WI38 (cell line): ENCODE measurements around the gene TNFRSF8.
A peak's percentile ranks its signal among the peaks of the same experiment; 100 is the strongest.

Experiments used
- H3K4me3 ChIP-seq: 2 replicates; pipeline ENCODE4 v1.5.1; 2011; ENCODE audit warnings: low read depth, mild to moderate bottlenecking, control low read depth, low read length
- CTCF ChIP-seq: IDR thresholded peaks from 2 replicates; pipeline ENCODE4 v1.5.1; 2012; ENCODE audit warnings: low read depth, mild to moderate bottlenecking, control low read depth, low read length

Gene TNFRSF8

GRCh38 chr1:12184008-12184681, 121.0 kb downstream of the TNFRSF8 start:
- TF ChIP-seq CTCF: peak; percentile 51; the same call in 1 of the 2 replicates
- H3K4me3 ChIP-seq: no peak overlapping the region

- TF ChIP-seq CTCF: no peak
These were observed 122.2 kb downstream of the TNFRSF8 start for GRCh38 chr1:12185036-12185917.

GRCh38 chr1:12185918-12186678, 123.0 kb downstream of the TNFRSF8 start:
- TF ChIP-seq CTCF: no peak
- no peak overlapping the region for H3K4me3 ChIP-seq

More at GRCh38 chr1:12185036-12185917, 122.2 kb downstream of the TNFRSF8 start:
- no peak overlapping the region for H3K4me3 ChIP-seq

- no peak for TF ChIP-seq CTCF
- H3K4me3 ChIP-seq: no peak overlapping the region
These were observed 123.5 kb downstream of the TNFRSF8 start for GRCh38 chr1:12186679-12186985.

- no peak overlapping the region for H3K4me3 ChIP-seq
- no peak for TF ChIP-seq CTCF
These were observed 125.0 kb downstream of the TNFRSF8 start for GRCh38 chr1:12188115-12188514.

- H3K4me3 ChIP-seq: no peak overlapping the region
- no peak for TF ChIP-seq CTCF
These were observed 125.7 kb downstream of the TNFRSF8 start for GRCh38 chr1:12188657-12189327.
